HUES6 (cell line): Measurements from ENCODE around the gene RAB3B.
"Not testable (repeated sequence)": the region's sequence is repeated elsewhere in the genome, so short reads cannot be mapped to it uniquely, and the experiment has no call there.

Experiments
- H3K27ac ChIP-seq: 2 replicates; pipeline ENCODE4 v1.7.0; 2013; ENCODE audit warnings: low read depth, mild to moderate bottlenecking, low read length, inconsistent platforms
- H3K27me3 ChIP-seq: 2 replicates; pipeline ENCODE4 v1.6.1; 2013; ENCODE audit warnings: low read length; ENCODE audit not compliant: control insufficient read depth, insufficient read depth
- H3K36me3 ChIP-seq: 2 replicates; pipeline ENCODE4 v1.6.1; 2013; ENCODE audit warnings: low read length; ENCODE audit not compliant: control insufficient read depth, insufficient read depth
- H3K4me1 ChIP-seq: 2 replicates; pipeline ENCODE4 v1.6.1; 2013; ENCODE audit warnings: low read length; ENCODE audit not compliant: control insufficient read depth, insufficient read depth
- H3K4me3 ChIP-seq: 2 replicates; pipeline ENCODE4 v1.5.1; 2013; ENCODE audit warnings: low read depth, low read length
- H3K9ac ChIP-seq: one replicate; pipeline ENCODE4 v1.6.1; 2013; ENCODE audit warnings: mild to moderate bottlenecking, low read length
- H3K9me3 ChIP-seq: 2 replicates; pipeline ENCODE4 v1.6.1; 2013; ENCODE audit warnings: low read depth, low read length; ENCODE audit not compliant: control insufficient read depth, insufficient read depth

The RAB3B gene

GRCh38 chr1:51990478-51990965 lies at the start of gene RAB3B:
Gene RAB3B, minus strand, starts transcription at chr1:51990700. Its CDS starts 13,583 bp downstream, at chr1:51977117.
- Histone ChIP-seq H3K9ac (peak within 1 kb of the TSS; percentile 56), H3K9me3 (no peaks in the 10 kb centered on the region), H3K27ac (no peak within 1 kb of the TSS), H3K4me3 (peak within 1 kb of the TSS; percentile 78), H3K27me3 (peaks cover 13% of the 10 kb centered on the region), H3K4me1 (peaks cover 7% of the 10 kb centered on the region; the same call in 1 of the 2 replicates), H3K36me3 (peaks cover 4% of the 10 kb centered on the region; the same call in 1 of the 2 replicates)

GRCh38 chr1:52037909-52038308 lies 47.4 kb upstream of the RAB3B start:
- Histone ChIP-seq H3K27ac (no peak overlapping the region), H3K27me3 (no peaks in the 10 kb centered on the region), H3K4me3 (no peak overlapping the region), H3K36me3 (peaks cover 48% of the 10 kb centered on the region), H3K4me1 (no peaks in the 10 kb centered on the region), H3K9me3 (no peaks in the 10 kb centered on the region), H3K9ac (no peak overlapping the region)

- H3K36me3 ChIP-seq, result peaks cover 48% of the 10 kb centered on the region
- no peak overlapping the region for H3K27ac ChIP-seq
These were observed 46.9 kb upstream of the RAB3B start for GRCh38 chr1:52037402-52037814.

GRCh38 chr1:52034050-52034384 lies 43.5 kb upstream of the RAB3B start:
- Histone ChIP-seq H3K36me3 (peaks cover 33% of the 10 kb centered on the region), H3K27ac (no peak overlapping the region), H3K9ac (no peak overlapping the region), H3K9me3 (no peaks in the 10 kb centered on the region), H3K27me3 (no peaks in the 10 kb centered on the region), H3K4me3 (peak overlapping the region; percentile 87), H3K4me1 (peaks cover 9% of the 10 kb centered on the region)

More at GRCh38 chr1:52037402-52037814, 46.9 kb upstream of the RAB3B start:
- Histone ChIP-seq H3K4me1 (peaks cover 2% of the 10 kb centered on the region), H3K4me3 (no peak overlapping the region), H3K9ac (no peak overlapping the region), H3K9me3 (no peaks in the 10 kb centered on the region), H3K27me3 (no peaks in the 10 kb centered on the region)

- Histone ChIP-seq H3K27me3 (no peaks in the 10 kb centered on the region), H3K36me3 (peaks cover 29% of the 10 kb centered on the region), H3K4me1 (peaks cover 9% of the 10 kb centered on the region), H3K27ac (peak within 1 kb of the TSS; percentile 59), H3K4me3 (peak within 1 kb of the TSS; percentile 87), H3K9ac (peak within 1 kb of the TSS; percentile 92), H3K9me3 (no peaks in the 10 kb centered on the region)
These were observed 42.9 kb upstream of the RAB3B start, which contains the start of gene KTI12 for GRCh38 chr1:52033190-52034049. Gene KTI12, minus strand, starts transcription at chr1:52033810. Its CDS starts 49 bp downstream, at chr1:52033761.

- Histone ChIP-seq H3K36me3 (peaks cover 22% of the 10 kb centered on the region), H3K9me3 (no peaks in the 10 kb centered on the region), H3K9ac (peak overlapping the region; percentile 92), H3K27me3 (no peaks in the 10 kb centered on the region), H3K4me1 (peaks cover 9% of the 10 kb centered on the region), H3K4me3 (peak overlapping the region; percentile 87), H3K27ac (peak overlapping the region; percentile 59)
These were observed 42.3 kb upstream of the RAB3B start for GRCh38 chr1:52032785-52033131.

- no peaks in the 10 kb centered on the region for H3K9me3 ChIP-seq
- peak overlapping the region; percentile 87 for H3K4me3 ChIP-seq
- H3K4me1 ChIP-seq, result peaks cover 9% of the 10 kb centered on the region
- H3K27me3 ChIP-seq, result no peaks in the 10 kb centered on the region
- H3K27ac ChIP-seq, result no peak overlapping the region
- peaks cover 18% of the 10 kb centered on the region for H3K36me3 ChIP-seq
- H3K9ac ChIP-seq, result peak overlapping the region; percentile 92
These were observed 41.8 kb upstream of the RAB3B start for GRCh38 chr1:52032124-52032784.

GRCh38 chr1:52028839-52029238 lies 38.3 kb upstream of the RAB3B start:
- not testable (repeated sequence) for H3K4me1 ChIP-seq, H3K4me3 ChIP-seq, H3K27me3 ChIP-seq, H3K9me3 ChIP-seq, H3K9ac ChIP-seq, H3K27ac ChIP-seq
- H3K36me3 ChIP-seq, result peaks cover 28% of the 10 kb centered on the region

- H3K9me3 ChIP-seq, result no peaks in the 10 kb centered on the region
- no peak overlapping the region for H3K9ac ChIP-seq
- H3K27ac ChIP-seq, result no peak overlapping the region
- H3K36me3 ChIP-seq, result peaks cover 33% of the 10 kb centered on the region
- peaks cover 9% of the 10 kb centered on the region for H3K4me1 ChIP-seq
- no peak overlapping the region for H3K4me3 ChIP-seq
- no peaks in the 10 kb centered on the region for H3K27me3 ChIP-seq
These were observed 37.8 kb upstream of the RAB3B start for GRCh38 chr1:52028328-52028727.

GRCh38 chr1:52026278-52026677 lies 35.8 kb upstream of the RAB3B start:
- no peak overlapping the region for H3K27ac ChIP-seq
- no peaks in the 10 kb centered on the region for H3K9me3 ChIP-seq
- no peak overlapping the region for H3K4me3 ChIP-seq
- no peaks in the 10 kb centered on the region for H3K27me3 ChIP-seq
- no peak overlapping the region for H3K9ac ChIP-seq
- no peaks in the 10 kb centered on the region for H3K4me1 ChIP-seq
- H3K36me3 ChIP-seq, result peaks cover 48% of the 10 kb centered on the region

GRCh38 chr1:52022133-52022532 lies 31.6 kb upstream of the RAB3B start:
- Histone ChIP-seq H3K36me3 (peaks cover 56% of the 10 kb centered on the region), H3K27ac (no peak overlapping the region), H3K9ac (no peak overlapping the region), H3K4me1 (no peaks in the 10 kb centered on the region), H3K4me3 (no peak overlapping the region), H3K9me3 (no peaks in the 10 kb centered on the region), H3K27me3 (no peaks in the 10 kb centered on the region)
